Prostate gland (tissue), 2 donors: ENCODE data around the gene PPM1F. TPM values are rescaled to one million over a fixed set of nuclear protein-coding genes. Genes with fewer than 3 reads are reported as not detected.

Experiments
- DNase-seq: peaks from one replicate; pipeline ENCODE4 v3.0.0-alpha.2; 2019; ENCODE audit warnings: low spot score
- H3K27ac ChIP-seq, 2 donors: fragments of 200-600 bp; sonication (generic); 2 replicates each; pipeline ENCODE4 v1.5.1; 2017 to 2019
- H3K27me3 ChIP-seq: fragments of 200-600 bp; sonication (generic); replicated peaks from 2 replicates; pipeline ENCODE4 v1.5.1; 2019; ENCODE audit not compliant: insufficient read depth
- H3K36me3 ChIP-seq, 2 donors: fragments of 200-600 bp; sonication (generic); 1 replicate in 1 of 2; 2 replicates in 1 of 2; pipeline versions ENCODE4 v1.5.1 to v1.8.1; 2017 to 2019
- H3K4me1 ChIP-seq: fragments of 200-600 bp; sonication (generic); replicated peaks from 2 replicates; pipeline ENCODE4 v1.5.1; 2019
- H3K4me3 ChIP-seq, 2 donors: fragments of 200-600 bp; sonication (generic); 2 replicates each; pipeline ENCODE4 v1.5.1; 2017 to 2019
- H3K9me3 ChIP-seq: fragments of 200-600 bp; sonication (generic); 2 replicates; pipeline ENCODE4 v1.5.1; 2017
- POLR2A ChIP-seq: fragments of 450-650 bp; IDR thresholded peaks from one replicate; pipeline ENCODE4 v1.6.1; 2016; ENCODE audit warnings: antibody characterized with exemption, mild to moderate bottlenecking
- POLR2AphosphoS5 ChIP-seq: sonication (generic); formaldehyde crosslinking; IDR thresholded peaks from one replicate; pipeline ENCODE4 v1.6.1; 2017; ENCODE audit warnings: antibody characterized with exemption
- WGBS: methylation state at CpG from one replicate; pipeline ENCODE4 v1.1.5; 2018; 5-methylcytosine and 5-hydroxymethylcytosine counted together
- intact Hi-C: fragments of 100-400 bp; cut with DNase I; formaldehyde crosslinking; loops from one replicate; pipeline ENCODE4 v1.14.2; 2022
- total RNA-seq, 2 donors: library from RNA; depleted of rRNA; stranded (reverse); fragments of >200 nt; gene quantifications; one replicate each; pipeline ENCODE4 v1.1.0, GENCODE V29; 2016
- TF ChIP-seq, protein P1 (sequence below), 4 experiments: fragments of 200-600 bp in 2 of 4; fragments of 450-650 bp in 2 of 4; sonication (generic) in 2 of 4; IDR thresholded peaks; 1 replicate in 3 of 4; 2 replicates in 1 of 4; pipeline ENCODE4 v1.5.1; 2016 to 2019; ENCODE audit warnings: antibody characterized with exemption in 4 of 4, mild to moderate bottlenecking in 2 of 4, moderate library complexity in 2 of 4

The PPM1F gene
- total RNA-seq, 2 donors from 2014 or later, result 16.8 to 31.6 TPM

- H3K36me3 ChIP-seq, result no peaks in the 10 kb centered on the region
- H3K4me1 ChIP-seq, result no peaks in the 10 kb centered on the region
- WGBS, result 85% methylated on average over 3 of the region's 3 CpGs
- no peaks in the 10 kb centered on the region for H3K9me3 ChIP-seq
- no peak overlapping the region for H3K4me3 ChIP-seq
- intact Hi-C loops, result no loop called here
- H3K27me3 ChIP-seq, result no peaks in the 10 kb centered on the region
- H3K27ac ChIP-seq, result no peak overlapping the region
- DNase-seq, result no peak
- no peak for TF ChIP-seq POLR2AphosphoS5
- TF ChIP-seq, protein P1, sequence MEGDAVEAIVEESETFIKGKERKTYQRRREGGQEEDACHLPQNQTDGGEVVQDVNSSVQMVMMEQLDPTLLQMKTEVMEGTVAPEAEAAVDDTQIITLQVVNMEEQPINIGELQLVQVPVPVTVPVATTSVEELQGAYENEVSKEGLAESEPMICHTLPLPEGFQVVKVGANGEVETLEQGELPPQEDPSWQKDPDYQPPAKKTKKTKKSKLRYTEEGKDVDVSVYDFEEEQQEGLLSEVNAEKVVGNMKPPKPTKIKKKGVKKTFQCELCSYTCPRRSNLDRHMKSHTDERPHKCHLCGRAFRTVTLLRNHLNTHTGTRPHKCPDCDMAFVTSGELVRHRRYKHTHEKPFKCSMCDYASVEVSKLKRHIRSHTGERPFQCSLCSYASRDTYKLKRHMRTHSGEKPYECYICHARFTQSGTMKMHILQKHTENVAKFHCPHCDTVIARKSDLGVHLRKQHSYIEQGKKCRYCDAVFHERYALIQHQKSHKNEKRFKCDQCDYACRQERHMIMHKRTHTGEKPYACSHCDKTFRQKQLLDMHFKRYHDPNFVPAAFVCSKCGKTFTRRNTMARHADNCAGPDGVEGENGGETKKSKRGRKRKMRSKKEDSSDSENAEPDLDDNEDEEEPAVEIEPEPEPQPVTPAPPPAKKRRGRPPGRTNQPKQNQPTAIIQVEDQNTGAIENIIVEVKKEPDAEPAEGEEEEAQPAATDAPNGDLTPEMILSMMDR (IDR thresholded peaks at IDR 0.05), result no peak
- TF ChIP-seq POLR2A, result no peak
These were observed 43.0 kb upstream of the PPM1F start for GRCh38 chr22:21995660-21996059.

DNA sequence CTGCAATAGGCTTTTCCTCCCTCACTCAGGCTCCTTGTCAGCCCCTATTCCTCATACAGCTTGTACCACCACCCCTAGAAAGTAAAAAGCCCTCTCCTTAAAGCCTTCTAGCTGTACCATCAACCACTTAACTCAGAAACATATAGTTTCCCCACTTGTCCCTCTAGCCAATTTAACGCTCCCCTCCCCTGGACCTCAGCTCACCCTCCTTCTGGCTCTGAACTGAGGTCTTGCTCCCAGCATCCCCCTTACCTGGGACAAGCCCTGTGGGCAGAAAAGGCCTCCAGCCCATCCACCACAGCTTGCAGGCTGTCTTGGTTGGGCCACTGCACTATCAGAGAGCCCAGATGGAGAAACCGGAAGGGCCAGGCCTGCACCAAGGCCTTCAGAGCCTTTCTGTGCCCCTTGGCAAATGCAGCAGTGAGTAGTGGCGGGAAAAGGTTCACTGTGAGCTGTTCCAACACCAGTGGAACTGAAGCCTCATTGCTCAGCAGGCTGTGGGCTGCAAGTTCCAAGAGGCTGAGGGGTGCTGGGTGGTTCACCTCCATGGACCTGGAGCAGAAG, 42.3 kb upstream of the PPM1F start:
- no peaks in the 10 kb centered on the region for H3K36me3 ChIP-seq
- intact Hi-C loops, result no loop called here
- H3K9me3 ChIP-seq, result no peaks in the 10 kb centered on the region
- TF ChIP-seq POLR2AphosphoS5 (no peak), POLR2A (no peak)
- TF ChIP-seq, protein P1 (IDR thresholded peaks at IDR 0.05), result no peak
- H3K27ac ChIP-seq, result no peak overlapping the region
- no peaks in the 10 kb centered on the region for H3K27me3 ChIP-seq
- H3K4me1 ChIP-seq, result no peaks in the 10 kb centered on the region
- H3K4me3 ChIP-seq, result no peak overlapping the region
- no peak for DNase-seq
- 96% methylated on average over 3 of the region's 3 CpGs for WGBS

DNA sequence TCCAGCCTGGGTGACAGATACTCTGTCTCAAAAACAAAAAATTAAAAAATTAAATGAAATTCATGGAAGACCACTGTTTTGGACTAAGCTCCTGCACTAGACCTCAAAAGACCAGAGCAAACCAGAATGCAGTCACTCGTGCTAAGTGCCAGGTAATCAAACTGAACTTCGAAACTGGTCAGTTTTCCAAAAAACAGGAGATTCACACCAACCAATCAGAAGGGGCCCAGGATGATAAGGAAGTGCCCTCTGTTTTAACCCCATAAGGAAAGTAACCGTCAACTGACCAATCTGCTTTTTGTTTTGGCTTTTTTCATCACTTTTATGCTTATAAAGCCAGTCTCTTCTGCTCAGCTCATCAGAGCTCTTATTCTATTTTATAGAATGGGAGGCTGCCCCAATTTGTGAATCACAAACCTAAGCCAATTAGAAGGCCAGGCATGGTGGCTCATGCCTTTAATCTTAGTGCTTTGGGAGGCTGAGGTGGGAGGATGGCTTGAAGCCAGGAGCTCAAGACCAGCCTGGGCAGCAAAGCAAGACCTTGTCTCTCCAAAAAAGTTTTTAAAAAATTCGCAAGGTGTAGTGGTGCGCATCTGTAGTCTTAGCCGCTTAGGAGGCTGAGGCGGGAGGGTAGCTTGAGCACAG, 40.1 kb upstream of the PPM1F start:
- no peak for TF ChIP-seq POLR2A
- no peak for TF ChIP-seq POLR2AphosphoS5
- TF ChIP-seq, protein P1 (IDR thresholded peaks at IDR 0.05), result no peak
- Histone ChIP-seq H3K9me3 (no peaks in the 10 kb centered on the region), H3K27me3 (no peaks in the 10 kb centered on the region), H3K27ac (no peak overlapping the region), H3K36me3 (no peaks in the 10 kb centered on the region), H3K4me3 (no peak overlapping the region), H3K4me1 (no peaks in the 10 kb centered on the region)
- 78% methylated on average over 7 of the region's 7 CpGs for WGBS
- DNase-seq, result no peak
- intact Hi-C loops, result no loop called here

GRCh38 chr22:21991774-21992173, 39.1 kb upstream of the PPM1F start:
- Histone ChIP-seq H3K27ac (no peak overlapping the region), H3K4me3 (no peak overlapping the region), H3K36me3 (no peaks in the 10 kb centered on the region), H3K27me3 (no peaks in the 10 kb centered on the region), H3K4me1 (no peaks in the 10 kb centered on the region), H3K9me3 (no peaks in the 10 kb centered on the region)
- 87% methylated on average over 5 of the region's 5 CpGs for WGBS
- no peak for DNase-seq
- intact Hi-C loops, result no loop called here
- no peak for TF ChIP-seq POLR2A
- no peak for TF ChIP-seq POLR2AphosphoS5
- TF ChIP-seq, protein P1 (IDR thresholded peaks at IDR 0.05), result no peak

- DNase-seq, result no peak
- WGBS, result 95% methylated on average over 6 of the region's 6 CpGs
These were observed 38.6 kb upstream of the PPM1F start for GRCh38 chr22:21991304-21991596.

More at GRCh38 chr22:21991304-21991596, 38.6 kb upstream of the PPM1F start:
- Histone ChIP-seq H3K36me3 (no peaks in the 10 kb centered on the region), H3K9me3 (no peaks in the 10 kb centered on the region), H3K4me1 (no peaks in the 10 kb centered on the region), H3K4me3 (no peak overlapping the region), H3K27ac (no peak overlapping the region), H3K27me3 (no peaks in the 10 kb centered on the region)
- TF ChIP-seq POLR2A (no peak), POLR2AphosphoS5 (no peak)
- TF ChIP-seq, protein P1 (IDR thresholded peaks at IDR 0.05), result no peak
- intact Hi-C loops, result no loop called here
